Neural progenitor cell (in vitro differentiated cells): Measurements from ENCODE around the gene ESPL1.
A peak's percentile ranks its signal among the peaks of the same experiment; 100 is the strongest.

Experiments
- EZH2 ChIP-seq: fragments of 200-600 bp; sonication (generic); IDR thresholded peaks from 2 replicates; pipeline ENCODE4 v1.6.1; 2017; ENCODE audit warnings: antibody characterized with exemption, mild to moderate bottlenecking, moderate library complexity
- EZH2phosphoT487 ChIP-seq: fragments of 200-600 bp; sonication (generic); IDR thresholded peaks from 2 replicates; pipeline ENCODE4 v1.6.1; 2017; ENCODE audit warnings: antibody characterized with exemption
- TF ChIP-seq, protein P1 (sequence below): fragments of 200-600 bp; sonication (generic); IDR thresholded peaks from 2 replicates; pipeline ENCODE4 v1.5.1; 2017; ENCODE audit warnings: antibody characterized with exemption, mild to moderate bottlenecking

GRCh38 chr12:53219956-53220693 is 48.0 kb upstream of the ESPL1 start:
- TF ChIP-seq, protein P1, sequence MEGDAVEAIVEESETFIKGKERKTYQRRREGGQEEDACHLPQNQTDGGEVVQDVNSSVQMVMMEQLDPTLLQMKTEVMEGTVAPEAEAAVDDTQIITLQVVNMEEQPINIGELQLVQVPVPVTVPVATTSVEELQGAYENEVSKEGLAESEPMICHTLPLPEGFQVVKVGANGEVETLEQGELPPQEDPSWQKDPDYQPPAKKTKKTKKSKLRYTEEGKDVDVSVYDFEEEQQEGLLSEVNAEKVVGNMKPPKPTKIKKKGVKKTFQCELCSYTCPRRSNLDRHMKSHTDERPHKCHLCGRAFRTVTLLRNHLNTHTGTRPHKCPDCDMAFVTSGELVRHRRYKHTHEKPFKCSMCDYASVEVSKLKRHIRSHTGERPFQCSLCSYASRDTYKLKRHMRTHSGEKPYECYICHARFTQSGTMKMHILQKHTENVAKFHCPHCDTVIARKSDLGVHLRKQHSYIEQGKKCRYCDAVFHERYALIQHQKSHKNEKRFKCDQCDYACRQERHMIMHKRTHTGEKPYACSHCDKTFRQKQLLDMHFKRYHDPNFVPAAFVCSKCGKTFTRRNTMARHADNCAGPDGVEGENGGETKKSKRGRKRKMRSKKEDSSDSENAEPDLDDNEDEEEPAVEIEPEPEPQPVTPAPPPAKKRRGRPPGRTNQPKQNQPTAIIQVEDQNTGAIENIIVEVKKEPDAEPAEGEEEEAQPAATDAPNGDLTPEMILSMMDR = no peak
- TF ChIP-seq EZH2phosphoT487 (no peak), EZH2 (peak; percentile 4)
